NCI-H526 treated with DMSO at 0.1 percent for 48 hours (cell line): ENCODE data around the gene MRPL39.

Source experiments
- DNase-seq: peaks from one replicate; lab custom pipeline; 2025; lab: John Stamatoyannopoulos, UW

The MRPL39 gene

DNA sequence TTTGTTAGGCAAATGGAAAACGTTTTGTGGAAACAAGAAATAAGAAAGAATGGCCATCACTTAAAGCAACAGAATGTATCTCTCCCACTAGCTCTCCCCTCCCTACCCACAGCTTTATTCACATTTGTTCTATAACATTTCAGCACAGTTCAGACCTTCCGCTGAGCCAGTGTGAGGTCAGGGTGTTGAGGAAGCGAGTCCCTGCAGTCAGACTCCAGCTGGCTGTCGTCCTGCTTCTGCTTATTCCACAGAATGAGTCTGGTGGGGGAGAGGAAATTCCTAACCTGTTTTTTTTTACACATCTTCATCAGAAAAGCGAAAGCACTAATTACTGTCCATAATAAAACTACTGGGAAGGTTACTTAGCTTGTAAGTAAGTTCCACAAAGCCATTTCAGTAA lies 39.0 kb downstream of the MRPL39 start:
- DNase-seq = no peak

GRCh38 chr21:25567472-25567871 lies 39.8 kb downstream of the MRPL39 start:
- DNase-seq = no peak

DNA sequence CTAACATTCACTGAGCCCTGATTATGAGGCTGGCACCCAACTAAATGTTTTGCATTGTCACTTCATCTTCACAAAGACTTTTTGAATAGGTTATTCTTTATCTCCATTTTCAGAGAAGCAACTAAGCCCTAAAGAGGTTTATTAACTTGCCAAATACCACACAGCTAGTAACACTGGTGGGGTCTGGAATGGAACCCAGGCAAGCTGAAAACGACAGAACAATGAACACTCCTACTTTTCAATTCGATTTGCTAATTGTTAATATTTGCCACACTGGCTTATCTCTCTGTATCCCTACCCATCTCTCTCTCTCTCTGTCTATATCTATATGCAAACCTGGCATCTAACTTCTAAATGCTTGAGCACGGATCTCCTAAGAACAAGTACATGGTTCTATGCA lies 40.6 kb downstream of the MRPL39 start:
- no peak for DNase-seq

DNA sequence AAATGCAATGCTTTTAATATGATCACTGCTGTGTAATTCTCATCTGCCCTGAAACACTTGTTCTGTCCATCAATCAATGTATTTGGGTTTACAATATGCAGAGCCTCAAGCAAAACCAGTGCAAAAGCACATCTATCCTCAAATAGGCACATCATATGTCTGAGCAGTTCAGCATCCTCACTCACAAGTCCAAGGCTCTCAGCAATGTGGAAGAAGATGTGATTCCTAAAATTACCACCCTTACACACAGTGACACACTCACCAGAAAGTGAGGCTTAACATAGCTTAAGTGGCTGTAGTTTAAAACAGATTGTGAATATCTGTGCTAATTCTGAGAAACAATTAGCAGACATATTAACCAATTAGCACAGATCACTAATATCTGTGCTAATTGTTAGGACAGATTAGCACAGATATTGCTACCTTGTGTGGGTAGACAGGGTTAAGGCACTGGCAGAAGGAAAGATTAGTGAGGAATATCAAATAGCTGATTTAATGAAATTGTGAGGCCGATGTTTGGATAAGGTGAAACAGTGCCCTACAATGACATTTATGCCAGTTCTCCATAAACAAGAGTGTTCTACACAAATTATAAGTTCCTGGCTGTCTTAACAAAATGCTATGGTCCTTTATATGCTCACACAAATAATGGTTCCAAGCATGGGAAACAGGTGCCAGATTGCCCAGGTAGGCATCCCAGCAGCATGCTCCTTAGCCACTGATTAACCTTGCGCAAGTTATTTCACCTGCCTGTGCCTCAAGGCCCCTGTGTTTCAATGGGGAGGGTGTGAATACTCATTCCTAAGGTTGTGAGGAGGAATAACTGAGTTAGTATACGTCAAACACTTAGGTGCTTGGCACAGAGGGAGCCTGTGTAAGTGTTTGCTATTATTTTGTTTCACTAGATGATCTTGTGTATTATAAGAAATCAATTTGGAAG lies 41.7 kb downstream of the MRPL39 start:
- DNase-seq = no peak

- DNase-seq = no peak
Observed at GRCh38 chr21:25564349-25564948, 42.8 kb downstream of the MRPL39 start.

GRCh38 chr21:25563361-25564116 lies 43.7 kb downstream of the MRPL39 start:
- DNase-seq = no peak

GRCh38 chr21:25562660-25563059 lies 44.6 kb downstream of the MRPL39 start:
- DNase-seq = no peak

DNA sequence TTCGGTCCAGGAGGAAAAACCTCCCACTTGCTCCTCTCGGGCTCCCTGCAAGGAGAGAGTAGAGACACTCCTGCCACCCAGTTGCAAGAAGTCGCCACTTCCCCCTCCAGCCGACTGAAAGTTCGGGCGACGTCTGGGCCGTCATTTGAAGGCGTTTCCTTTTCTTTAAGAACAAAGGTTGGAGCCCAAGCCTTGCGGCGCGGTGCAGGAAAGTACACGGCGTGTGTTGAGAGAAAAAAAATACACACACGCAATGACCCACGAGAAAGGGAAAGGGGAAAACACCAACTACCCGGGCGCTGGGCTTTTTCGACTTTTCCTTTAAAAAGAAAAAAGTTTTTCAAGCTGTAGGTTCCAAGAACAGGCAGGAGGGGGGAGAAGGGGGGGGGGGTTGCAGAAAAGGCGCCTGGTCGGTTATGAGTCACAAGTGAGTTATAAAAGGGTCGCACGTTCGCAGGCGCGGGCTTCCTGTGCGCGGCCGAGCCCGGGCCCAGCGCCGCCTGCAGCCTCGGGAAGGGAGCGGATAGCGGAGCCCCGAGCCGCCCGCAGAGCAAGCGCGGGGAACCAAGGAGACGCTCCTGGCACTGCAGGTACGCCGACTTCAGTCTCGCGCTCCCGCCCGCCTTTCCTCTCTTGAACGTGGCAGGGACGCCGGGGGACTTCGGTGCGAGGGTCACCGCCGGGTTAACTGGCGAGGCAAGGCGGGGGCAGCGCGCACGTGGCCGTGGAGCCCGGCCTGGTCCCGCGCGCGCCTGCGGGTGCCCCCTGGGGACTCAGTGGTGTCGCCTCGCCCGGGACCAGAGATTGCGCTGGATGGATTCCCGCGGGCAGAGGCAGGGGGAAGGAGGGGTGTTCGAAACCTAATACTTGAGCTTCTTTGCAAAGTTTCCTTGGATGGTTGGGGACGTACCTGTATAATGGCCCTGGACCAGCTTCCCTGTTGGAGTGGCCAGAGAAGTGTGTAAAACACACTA lies 45.3 kb downstream of the MRPL39 start:
- no peak for DNase-seq

DNA sequence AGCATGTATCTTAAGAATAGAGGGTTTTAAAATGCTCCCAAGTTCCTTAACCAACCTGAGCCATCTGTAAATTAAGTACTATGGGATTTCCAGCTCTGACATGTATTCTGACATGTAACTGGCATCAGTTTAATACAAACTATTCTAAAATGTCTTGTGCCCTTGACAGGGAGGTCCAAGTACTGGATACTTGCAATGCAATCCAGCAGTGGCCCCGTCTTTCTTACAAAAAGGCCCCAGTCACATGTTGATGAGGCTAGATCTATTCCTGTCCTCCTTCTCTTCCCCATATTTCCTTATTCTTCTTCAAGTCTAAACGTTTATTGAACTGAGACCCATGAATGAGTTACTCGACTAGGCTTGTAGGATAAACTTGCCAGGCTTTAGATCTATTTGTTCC lies 46.4 kb downstream of the MRPL39 start:
- no peak for DNase-seq

GRCh38 chr21:25560271-25560685 lies 47.0 kb downstream of the MRPL39 start:
- DNase-seq = no peak

DNA sequence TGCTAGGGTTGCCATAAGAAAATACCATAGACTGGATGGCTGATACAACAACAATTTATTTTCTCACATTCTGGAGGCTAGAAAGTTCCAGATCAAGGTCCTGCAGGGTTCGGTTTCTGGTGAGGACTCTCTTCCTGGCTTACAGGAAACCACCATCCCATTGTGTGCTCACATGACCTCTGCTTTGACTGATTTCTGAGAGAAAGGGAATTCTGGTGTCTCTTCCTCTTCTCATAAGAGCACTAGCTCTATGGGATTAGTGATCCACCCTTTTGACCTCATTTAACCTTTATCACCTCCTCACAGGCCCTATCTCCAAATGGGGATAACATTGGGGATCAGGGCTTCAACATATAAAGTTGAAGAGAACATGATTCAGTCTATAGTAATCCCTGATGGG lies 47.5 kb downstream of the MRPL39 start:
- DNase-seq = no peak

- DNase-seq = no peak
Observed at GRCh38 chr21:25558123-25558522, 49.2 kb downstream of the MRPL39 start.

DNA sequence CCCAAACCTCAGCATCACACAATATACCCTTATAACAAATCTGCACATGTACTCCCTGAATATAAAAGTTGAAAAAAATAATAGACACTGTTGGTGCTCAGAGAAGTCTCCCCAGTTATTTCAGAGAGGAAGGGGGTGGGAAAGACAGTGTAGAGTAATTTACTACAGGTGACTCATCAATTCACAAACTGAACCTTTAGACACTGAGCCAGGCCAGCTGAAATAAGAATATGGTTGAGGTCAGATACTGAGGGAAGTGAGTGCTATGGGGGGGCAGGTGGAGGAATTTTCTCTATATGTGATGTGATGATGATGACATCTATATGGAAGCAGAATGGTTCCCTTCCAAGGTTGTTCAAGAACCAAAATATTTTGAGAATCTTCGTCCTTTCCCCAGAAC lies 50.1 kb downstream of the MRPL39 start:
- no peak for DNase-seq

DNA sequence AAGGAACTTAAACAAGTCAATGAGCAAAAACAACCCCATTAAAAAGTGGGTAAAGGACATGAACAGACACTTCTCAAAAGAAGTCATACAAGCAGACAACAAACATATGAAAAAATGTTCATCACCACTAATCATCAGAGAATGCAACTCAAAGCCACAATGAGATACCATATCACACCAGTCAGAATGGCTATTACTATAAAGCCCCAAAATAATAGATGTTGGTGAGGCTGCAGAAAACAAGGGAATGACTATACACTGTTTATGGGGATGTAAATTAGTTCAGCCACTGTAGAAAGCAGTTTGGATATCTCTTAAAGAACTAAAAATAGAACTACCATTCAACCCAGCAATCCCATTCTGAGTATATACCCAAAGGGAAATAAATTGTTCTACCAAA lies 51.2 kb downstream of the MRPL39 start:
- DNase-seq = no peak

DNA sequence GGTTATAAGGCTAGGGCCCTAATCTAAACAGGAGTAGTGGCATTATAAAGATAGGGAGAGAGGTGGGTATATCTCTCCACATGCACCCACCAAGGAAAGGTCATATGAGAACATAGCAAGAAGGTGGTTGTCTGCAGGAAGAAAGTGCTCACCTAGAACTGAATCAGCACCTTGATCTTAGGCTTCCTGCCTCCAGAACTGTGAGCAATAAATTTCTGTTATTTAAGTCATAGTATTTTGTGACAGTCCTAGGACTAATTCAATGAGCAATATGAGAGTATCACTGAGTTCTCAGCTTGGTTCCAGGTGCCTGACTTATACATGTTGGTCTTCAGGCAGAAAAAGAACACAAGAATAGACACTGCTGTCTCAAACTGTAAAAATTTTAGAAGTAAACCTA lies 51.8 kb downstream of the MRPL39 start:
- DNase-seq = no peak

DNA sequence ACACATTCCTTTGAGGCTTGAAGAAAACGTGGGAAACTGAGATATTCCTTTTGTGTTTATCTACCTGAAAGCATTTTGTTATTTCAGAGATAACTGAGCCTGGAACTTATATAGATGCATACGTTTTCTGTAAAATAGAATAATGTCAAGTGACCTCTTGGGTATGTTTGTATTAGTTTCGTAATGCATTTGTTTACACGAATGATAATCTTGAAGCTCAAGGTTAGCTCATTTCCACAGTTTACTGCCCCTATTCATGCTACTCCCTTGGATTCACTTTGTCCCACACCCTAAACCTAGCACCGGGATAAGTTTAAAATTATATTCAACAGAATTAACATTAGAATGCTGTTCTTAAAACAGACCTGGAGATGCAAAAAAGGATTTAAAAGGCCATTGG lies 54.4 kb downstream of the MRPL39 start:
- no peak for DNase-seq

DNA sequence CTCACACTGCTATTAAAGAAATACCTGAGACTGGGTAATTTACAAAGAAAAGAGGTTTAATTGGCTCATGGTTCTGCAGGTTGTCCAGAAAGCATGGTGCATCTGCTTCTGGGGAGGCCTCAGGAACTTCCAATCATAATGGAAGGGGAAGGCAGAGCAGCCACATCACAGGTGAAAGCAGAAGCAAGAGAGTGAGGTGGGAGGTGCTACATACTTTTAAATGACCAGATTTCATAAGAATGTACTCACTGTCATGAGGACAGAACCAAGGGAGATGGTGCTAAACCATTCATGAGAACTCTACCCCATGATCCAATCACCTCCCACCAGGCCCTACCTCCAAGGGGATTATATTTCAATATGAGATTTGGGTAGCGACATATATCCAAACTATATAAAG lies 55.7 kb downstream of the MRPL39 start:
- DNase-seq = no peak

GRCh38 chr21:25550352-25551120 lies 56.7 kb downstream of the MRPL39 start:
- no peak for DNase-seq

GRCh38 chr21:25541042-25541441 lies 66.2 kb downstream of the MRPL39 start:
- DNase-seq = no peak

DNA sequence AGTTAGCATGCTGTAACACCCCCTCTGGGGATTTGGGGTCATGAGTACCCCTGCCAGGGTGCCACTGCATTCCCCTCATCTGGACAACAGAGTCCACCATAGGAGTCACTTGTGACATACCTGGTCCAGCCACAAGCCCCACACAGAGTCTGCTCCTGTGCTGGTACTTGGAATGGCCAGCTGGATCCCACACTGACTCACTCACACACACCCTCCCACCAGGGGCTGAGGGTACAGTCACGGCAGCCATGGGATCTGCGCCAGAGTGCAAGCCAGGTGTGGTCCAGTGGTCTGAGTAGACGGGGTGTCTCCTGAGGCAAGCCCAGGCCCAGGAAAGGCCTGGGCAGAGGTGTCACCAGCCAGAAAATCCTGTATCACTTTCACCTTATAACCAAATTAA lies 67.7 kb downstream of the MRPL39 start:
- no peak for DNase-seq

DNA sequence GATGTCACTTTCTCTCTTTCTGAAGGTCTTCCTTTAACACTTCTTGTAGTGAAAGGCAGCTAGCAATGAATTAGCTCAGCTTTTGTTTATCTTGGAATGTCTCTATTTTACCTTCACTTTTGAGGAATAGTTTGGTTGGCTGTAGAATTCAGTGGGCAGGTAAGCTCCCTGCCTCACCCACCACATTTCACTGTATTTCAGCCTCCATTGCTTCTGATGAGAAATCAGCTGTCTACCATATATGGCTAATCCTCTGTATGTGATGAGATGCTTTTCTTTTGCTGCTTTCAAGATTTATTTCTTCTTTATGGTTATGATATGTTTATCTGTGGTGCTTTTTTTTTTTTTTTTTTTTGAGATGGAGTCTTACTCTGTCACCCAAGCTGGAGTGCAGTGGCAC lies 70.1 kb downstream of the MRPL39 start:
- DNase-seq = no peak
